GM21381 (cell line): Measurements from ENCODE around the gene NPDC1.

Experiments
- ATAC-seq: cut with Tn5 transposase; IDR thresholded peaks from one replicate; pipeline ENCODE4 v1.9.1; 2021; ENCODE audit warnings: mild to moderate bottlenecking, moderate library complexity; ENCODE audit not compliant: unreplicated experiment

The NPDC1 gene

GRCh38 chr9:137046088-137046787 lies at the start of gene NPDC1:
Gene NPDC1, minus strand, starts transcription at chr9:137046177. Its CDS starts 188 bp downstream, at chr9:137045989.
- no peak for ATAC-seq

GRCh38 chr9:137089232-137089947 lies 43.4 kb upstream of the NPDC1 start:
- no peak for ATAC-seq

- ATAC-seq: no peak
These were observed 42.1 kb upstream of the NPDC1 start for GRCh38 chr9:137088121-137088520.

GRCh38 chr9:137087409-137087925 lies 41.5 kb upstream of the NPDC1 start:
- no peak for ATAC-seq

GRCh38 chr9:137086531-137087408 lies 40.8 kb upstream of the NPDC1 start, which contains the start of gene MAN1B1:
Gene MAN1B1, plus strand, starts transcription at chr9:137086985. Its CDS starts 15 bp downstream, at chr9:137087000.
- peak; percentile 78 for ATAC-seq

- ATAC-seq: no peak
These were observed 40.0 kb upstream of the NPDC1 start for GRCh38 chr9:137085920-137086530.

GRCh38 chr9:137084526-137084925 lies 38.5 kb upstream of the NPDC1 start:
- no peak for ATAC-seq

- no peak for ATAC-seq
These were observed 37.5 kb upstream of the NPDC1 start for GRCh38 chr9:137083394-137084004.

- no peak for ATAC-seq
These were observed 36.9 kb upstream of the NPDC1 start for GRCh38 chr9:137082925-137083290.

- no peak for ATAC-seq
These were observed 36.4 kb upstream of the NPDC1 start for GRCh38 chr9:137082222-137082924.

- ATAC-seq: no peak
These were observed 34.5 kb upstream of the NPDC1 start for GRCh38 chr9:137080260-137081122.

GRCh38 chr9:137079401-137079787 lies 33.4 kb upstream of the NPDC1 start:
- no peak for ATAC-seq

- ATAC-seq: no peak
These were observed 32.9 kb upstream of the NPDC1 start for GRCh38 chr9:137078701-137079400.

GRCh38 chr9:137077758-137078693 lies 32.0 kb upstream of the NPDC1 start:
- no peak for ATAC-seq

- ATAC-seq: no peak
These were observed 31.2 kb upstream of the NPDC1 start, which contains the start of gene UAP1L1 for GRCh38 chr9:137077010-137077747. Gene UAP1L1, plus strand, starts transcription at chr9:137077517. Its CDS starts 16 bp downstream, at chr9:137077533.

- no peak for ATAC-seq
These were observed 30.6 kb upstream of the NPDC1 start for GRCh38 chr9:137076636-137077009.
